Measurements from ENCODE around the gene CD40. TPM values are rescaled to one million over a fixed set of nuclear protein-coding genes. Genes with fewer than 3 reads are reported as not detected.

CD40 gene
- total and polyA plus RNA-seq, 2 of the 8 experiments (the other 6 are each of a cell fraction or from before 2014, with no cell fraction given): 14.5 to 18.8 TPM

GRCh38 chr20:46154796-46155195, 36.7 kb downstream of the CD40 start (continued):
- TF ChIP-seq SP4 (IDR thresholded peaks at IDR 0.05; ENCODE audit: low read length): no peak
- no peak for TF ChIP-seq GABPA (IDR thresholded peaks at IDR 0.05; ENCODE audit: borderline replicate concordance, insufficient read depth, low read length)
- TF ChIP-seq CTCF (IDR thresholded peaks at IDR 0.05; ENCODE audit: control extremely low read depth in 1 of 3, insufficient read depth in 1 of 3, low read depth in 1 of 3, low read length in 3 of 3): no peak
- TF ChIP-seq KDM5A (IDR thresholded peaks at IDR 0.05; ENCODE audit: low read length): no peak
- no peak for TF ChIP-seq CBX5 (IDR thresholded peaks at IDR 0.05; ENCODE audit: low read depth, low read length)

Data from H1 (cell line).